ENCODE results near the gene IQCM. TPM values are rescaled to one million over a fixed set of nuclear protein-coding genes. Genes with fewer than 3 reads are reported as not detected.

The IQCM gene
- total and polyA plus RNA-seq, 10 donors: not detected

- no peaks in the 10 kb centered on the region for H3K36me3 ChIP-seq
- peaks cover 0 to 6% (median 0%) of the 10 kb centered on the region in 8 donors for H3K9me3 ChIP-seq
- no peaks in the 10 kb centered on the region for H3K27me3 ChIP-seq (replicated peaks in 1 of 7)
- no peak overlapping the region for H3K4me3 ChIP-seq
- no peak for DNase-seq
- no peaks in the 10 kb centered on the region for H3K4me1 ChIP-seq
- TF ChIP-seq CTCF (IDR thresholded peaks at IDR 0.05 in 8 of 11, conservative IDR thresholded peaks at IDR 0.05 in 3 of 11) (no peak), POLR2A (IDR thresholded peaks at IDR 0.05) (no peak), POLR2AphosphoS5 (IDR thresholded peaks at IDR 0.05) (no peak)
- intact Hi-C loops (cut with DNase I; ENCODE audit: low total_unique reads): no loop called here
- no peak overlapping the region for H3K27ac ChIP-seq
- 71 to 95% (median 81%) methylated on average over 1 of the region's 1 CpG for WGBS, 5 donors
These were observed 22.4 kb upstream of the IQCM start for GRCh38 chr4:149838036-149838435.

GRCh38 chr4:149836546-149836945 lies 20.9 kb upstream of the IQCM start:
- Histone ChIP-seq H3K36me3 (no peaks in the 10 kb centered on the region), H3K9me3 (no peaks in the 10 kb centered on the region), H3K27ac (no peak overlapping the region), H3K4me1 (no peaks in the 10 kb centered on the region), H3K27me3 (replicated peaks in 1 of 7) (no peaks in the 10 kb centered on the region), H3K4me3 (no peak overlapping the region)
- 71 to 89% (median 82%) methylated on average over 3 of the region's 3 CpGs for WGBS, 5 donors
- TF ChIP-seq POLR2A (IDR thresholded peaks at IDR 0.05) (no peak), POLR2AphosphoS5 (IDR thresholded peaks at IDR 0.05) (no peak), CTCF (IDR thresholded peaks at IDR 0.05 in 8 of 11, conservative IDR thresholded peaks at IDR 0.05 in 3 of 11) (no peak)
- no peak for DNase-seq
- intact Hi-C loops (cut with DNase I; ENCODE audit: low total_unique reads): no loop called here

- intact Hi-C loops (cut with DNase I; ENCODE audit: low total_unique reads): no loop called here
- no peaks in the 10 kb centered on the region for H3K36me3 ChIP-seq
- no peaks in the 10 kb centered on the region for H3K9me3 ChIP-seq
- no peak overlapping the region for H3K4me3 ChIP-seq
- no peaks in the 10 kb centered on the region for H3K4me1 ChIP-seq
- TF ChIP-seq CTCF (IDR thresholded peaks at IDR 0.05 in 8 of 11, conservative IDR thresholded peaks at IDR 0.05 in 3 of 11): no peak
- no peak for TF ChIP-seq POLR2AphosphoS5 (IDR thresholded peaks at IDR 0.05)
- TF ChIP-seq POLR2A (IDR thresholded peaks at IDR 0.05): no peak
- no peak for DNase-seq
- WGBS, 5 donors: 86 to 91% (median 86%) methylated on average over 15 of the region's 15 CpGs
- H3K27me3 ChIP-seq (replicated peaks in 1 of 7): no peaks in the 10 kb centered on the region
- H3K27ac ChIP-seq: no peak overlapping the region
These were observed 19.6 kb upstream of the IQCM start for GRCh38 chr4:149835280-149835679.

GRCh38 chr4:149831656-149832208 lies 16.1 kb upstream of the IQCM start:
- TF ChIP-seq CTCF (IDR thresholded peaks at IDR 0.05 in 8 of 11, conservative IDR thresholded peaks at IDR 0.05 in 3 of 11) (no peak), POLR2AphosphoS5 (IDR thresholded peaks at IDR 0.05) (no peak), POLR2A (IDR thresholded peaks at IDR 0.05) (no peak)
- Histone ChIP-seq H3K27ac (no peak overlapping the region), H3K4me3 (no peak overlapping the region), H3K27me3 (replicated peaks in 1 of 7) (no peaks in the 10 kb centered on the region), H3K9me3 (no peaks in the 10 kb centered on the region), H3K36me3 (no peaks in the 10 kb centered on the region), H3K4me1 (no peaks in the 10 kb centered on the region)
- no peak for DNase-seq
- intact Hi-C loops (cut with DNase I; ENCODE audit: low total_unique reads): no loop called here

All from spleen (tissue), 11 donors.